BJ (cell line): ENCODE measurements around the gene C11orf52. TPM values are rescaled to one million over a fixed set of nuclear protein-coding genes. Genes with fewer than 3 reads are reported as not detected.

ENCODE experiments used
- CTCF ChIA-PET: fragments of 350-600 bp; formaldehyde crosslinking; extraction: SDS; loops from one replicate; lab custom pipeline; 2021; ENCODE audit warnings: antibody characterized with exemption, inconsistent platforms; lab: Yijun Ruan, JAX
- POLR2A ChIA-PET: fragments of 300-600 bp; sonication (Branson Sonifier 250); formaldehyde crosslinking; extraction: SDS; loops from one replicate; lab custom pipeline; 2021; ENCODE audit warnings: antibody characterized with exemption; lab: Charles Lee
- DNase-seq: peaks from one replicate; pipeline ENCODE4 v3.0.0-alpha.2; 2011; ENCODE audit warnings: low read depth
- H3K27me3 ChIP-seq: 2 replicates; pipeline ENCODE4 v1.6.0; 2011; ENCODE audit warnings: low read length; ENCODE audit not compliant: control insufficient read depth, insufficient read depth
- H3K36me3 ChIP-seq: 2 replicates; pipeline ENCODE4 v1.5.1; 2011; ENCODE audit warnings: low read length; ENCODE audit not compliant: control insufficient read depth, insufficient read depth
- H3K4me3 ChIP-seq: 2 replicates; pipeline ENCODE4 v1.5.1; 2011; ENCODE audit warnings: low read depth, mild to moderate bottlenecking, control low read depth, low read length
- polyA plus RNA-seq: library from polyadenylated mRNA; depleted of rRNA; stranded (reverse); fragments of >200 nt; gene quantifications from 2 replicates; pipeline ENCODE4 v1.2.3, GENCODE V29; 2011; rRNA removed
- small RNA-seq: library from RNA; depleted of rRNA; stranded (forward); fragments of <200 nt; gene quantifications from one replicate; pipeline ENCODE3, GENCODE V24; 2012; ENCODE audit warnings: low replicate concordance, low read depth; ENCODE audit not compliant: insufficient read length
- TF ChIP-seq, protein P1 (sequence below): IDR thresholded peaks from 2 replicates; pipeline ENCODE4 v1.5.1; 2011; ENCODE audit warnings: low read depth, mild to moderate bottlenecking, control low read depth, inconsistent platforms, low read length, moderate library complexity; ENCODE audit not compliant: insufficient read depth

C11orf52 gene
- polyA plus RNA-seq, 1 experiment: 2.9 TPM

DNA sequence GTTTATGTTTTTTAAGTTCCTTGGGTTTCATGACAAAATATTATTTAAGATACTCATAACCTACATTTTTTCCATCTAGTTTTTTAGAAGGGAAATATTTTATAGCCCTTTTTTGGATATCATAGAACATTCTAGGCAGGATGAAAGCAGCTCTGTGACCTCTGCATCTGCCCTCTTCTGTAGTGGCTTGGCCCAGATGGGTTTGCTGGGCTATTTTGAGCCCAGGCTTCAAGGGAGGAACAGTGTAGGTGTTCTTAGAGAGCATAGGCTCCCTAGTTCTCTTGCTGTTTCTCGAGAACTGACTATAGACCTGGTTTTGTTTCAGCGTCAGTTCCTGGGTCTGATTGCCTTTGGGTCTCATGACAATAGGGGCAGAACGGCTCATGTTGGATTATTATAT lies 50.6 kb downstream of the C11orf52 start:
- H3K36me3 ChIP-seq: no peaks in the 10 kb centered on the region
- no peak for DNase-seq
- H3K4me3 ChIP-seq: no peak overlapping the region
- H3K27me3 ChIP-seq: no peaks in the 10 kb centered on the region
- CTCF ChIA-PET: no interaction called here
- TF ChIP-seq, protein P1, sequence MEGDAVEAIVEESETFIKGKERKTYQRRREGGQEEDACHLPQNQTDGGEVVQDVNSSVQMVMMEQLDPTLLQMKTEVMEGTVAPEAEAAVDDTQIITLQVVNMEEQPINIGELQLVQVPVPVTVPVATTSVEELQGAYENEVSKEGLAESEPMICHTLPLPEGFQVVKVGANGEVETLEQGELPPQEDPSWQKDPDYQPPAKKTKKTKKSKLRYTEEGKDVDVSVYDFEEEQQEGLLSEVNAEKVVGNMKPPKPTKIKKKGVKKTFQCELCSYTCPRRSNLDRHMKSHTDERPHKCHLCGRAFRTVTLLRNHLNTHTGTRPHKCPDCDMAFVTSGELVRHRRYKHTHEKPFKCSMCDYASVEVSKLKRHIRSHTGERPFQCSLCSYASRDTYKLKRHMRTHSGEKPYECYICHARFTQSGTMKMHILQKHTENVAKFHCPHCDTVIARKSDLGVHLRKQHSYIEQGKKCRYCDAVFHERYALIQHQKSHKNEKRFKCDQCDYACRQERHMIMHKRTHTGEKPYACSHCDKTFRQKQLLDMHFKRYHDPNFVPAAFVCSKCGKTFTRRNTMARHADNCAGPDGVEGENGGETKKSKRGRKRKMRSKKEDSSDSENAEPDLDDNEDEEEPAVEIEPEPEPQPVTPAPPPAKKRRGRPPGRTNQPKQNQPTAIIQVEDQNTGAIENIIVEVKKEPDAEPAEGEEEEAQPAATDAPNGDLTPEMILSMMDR: no peak
- POLR2A ChIA-PET: no interaction called here

DNA sequence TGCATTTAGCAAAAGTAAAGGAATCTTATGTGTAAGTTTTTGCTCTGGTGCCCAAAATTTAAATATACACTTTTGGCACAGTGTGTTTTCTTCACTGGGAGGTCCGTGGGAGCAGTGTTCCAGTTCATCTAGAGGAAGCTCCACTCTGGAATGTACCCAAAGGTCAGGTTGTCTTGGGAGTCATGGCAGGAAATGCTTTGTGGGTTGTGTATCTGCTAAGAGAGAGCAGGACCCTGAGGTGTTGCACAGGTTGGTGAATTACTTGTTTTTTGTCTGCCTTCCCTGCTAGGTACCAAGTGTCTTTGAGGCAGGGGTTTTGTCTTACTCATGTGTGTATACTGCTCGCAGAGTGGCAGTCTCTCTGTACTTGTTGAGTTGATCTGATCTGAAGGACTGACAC lies 55.7 kb downstream of the C11orf52 start:
- Histone ChIP-seq H3K36me3 (no peaks in the 10 kb centered on the region), H3K27me3 (no peaks in the 10 kb centered on the region), H3K4me3 (no peak overlapping the region)
- CTCF ChIA-PET: interaction anchor here (1.0 to 2.0 kb wide), 3 partner anchors 9 to 43 kb away, joined by 3 to 7 read pairs (median 3); no protein-coding TSS in a partner anchor
- no peak for DNase-seq
- TF ChIP-seq, protein P1: no peak
- POLR2A ChIA-PET: no interaction called here

DNA sequence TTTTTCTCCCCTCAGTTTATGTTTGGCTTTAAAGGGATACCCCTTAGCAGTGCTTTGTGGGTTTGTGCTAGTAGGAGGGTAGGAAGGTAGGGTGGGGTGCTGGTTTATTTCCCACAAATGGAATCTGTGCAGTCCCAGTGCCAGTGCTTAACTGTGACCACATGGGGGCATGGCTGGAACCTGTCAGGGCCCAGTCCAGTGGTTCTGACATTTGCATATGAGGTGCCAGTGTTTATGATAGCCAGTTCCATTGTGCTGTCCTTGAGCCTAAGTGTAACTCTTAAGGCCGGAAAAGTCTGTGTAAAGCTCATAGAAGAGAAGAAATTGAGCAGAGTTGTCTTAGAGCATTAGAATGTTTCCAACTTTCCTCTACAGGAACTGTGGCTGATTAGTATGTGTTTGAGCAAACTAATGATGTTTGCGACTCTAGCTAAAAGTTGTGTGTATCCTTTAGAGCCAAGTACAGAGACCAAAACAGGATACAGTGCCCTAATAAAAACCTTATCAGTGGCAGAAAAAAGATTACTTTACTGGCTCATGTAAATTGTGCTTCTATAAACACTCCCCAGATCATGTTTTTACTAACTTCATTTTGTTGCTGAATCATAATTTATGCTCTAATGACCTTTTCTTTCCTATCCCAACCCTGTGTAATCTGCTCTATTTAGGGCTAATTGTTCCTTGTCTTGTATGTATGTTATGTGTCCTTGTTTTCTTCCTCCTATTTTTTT lies 56.5 kb downstream of the C11orf52 start:
- Histone ChIP-seq H3K27me3 (no peaks in the 10 kb centered on the region), H3K36me3 (no peaks in the 10 kb centered on the region), H3K4me3 (no peak overlapping the region)
- ChIA-PET POLR2A (no interaction called here), CTCF (interaction anchor here (1.0 to 2.0 kb wide), 5 partner anchors 10 to 52 kb away, joined by 3 to 7 read pairs (median 3); no protein-coding TSS in a partner anchor)
- DNase-seq: no peak
- TF ChIP-seq, protein P1: peak; percentile 35

DNA sequence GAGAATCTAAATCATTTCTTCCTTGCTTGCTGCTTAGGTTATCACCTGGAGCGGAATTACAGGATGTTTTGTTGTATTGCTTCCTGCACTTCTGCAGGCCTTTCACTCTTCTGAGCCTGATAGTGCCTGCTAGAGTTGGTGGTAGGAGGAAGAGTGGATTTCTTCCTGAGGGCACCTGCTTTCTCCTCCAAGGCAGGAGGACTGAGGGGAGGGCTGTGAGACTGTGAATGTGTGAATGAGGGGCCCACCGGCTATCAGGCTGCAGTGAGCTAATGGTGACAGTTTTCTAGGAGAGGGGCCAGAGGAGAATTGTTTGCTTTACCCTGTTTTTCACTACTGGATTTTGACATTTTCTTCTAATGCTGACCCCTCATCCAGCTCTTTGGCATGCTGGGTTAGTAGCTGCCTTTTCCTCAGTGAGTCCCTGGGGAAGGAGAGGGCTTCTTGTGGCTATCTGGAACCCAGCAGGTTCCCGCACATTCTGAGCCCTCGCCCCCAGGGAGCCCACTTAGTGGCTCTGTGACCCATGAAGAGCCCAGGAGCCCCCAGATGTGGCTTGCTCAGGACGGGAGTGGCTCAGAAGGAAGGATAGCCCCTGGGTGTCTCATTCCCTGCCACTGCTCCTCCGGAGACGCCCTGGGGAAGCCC lies 57.5 kb downstream of the C11orf52 start:
- ChIA-PET POLR2A (no interaction called here), CTCF (interaction anchor here (1.0 to 1.9 kb wide), 4 partner anchors 14 to 36 kb away, joined by 3 to 5 read pairs (median 3); no protein-coding TSS in a partner anchor)
- no peaks in the 10 kb centered on the region for H3K27me3 ChIP-seq
- DNase-seq: no peak
- H3K4me3 ChIP-seq: no peak overlapping the region
- TF ChIP-seq, protein P1: no peak
- peaks cover 2% of the 10 kb centered on the region for H3K36me3 ChIP-seq

Small RNA genes within 50 kb of the gene (small RNA-seq; reads per million reads assigned to genes)
- gene C11orf52 (not detected), gene RNA5SP351 (not detected), gene RPL37AP8 (not detected)

Other genes starting within 250 kb of the C11orf52 start
- gene PPP2R1B, start 152.5 kb upstream of the C11orf52 start, polyA plus RNA-seq: 20.7 and 32.5 TPM in 2 replicates
- gene ALG9, start 47.3 kb upstream of the C11orf52 start, polyA plus RNA-seq: 23.7 and 38.2 TPM in 2 replicates
- 0.81 and 1.2 TPM in 2 replicates for gene FDXACB1, start 39.7 kb upstream of the C11orf52 start, polyA plus RNA-seq
- 16.6 and 33.0 TPM in 2 replicates for gene CFAP68, start 39.4 kb upstream of the C11orf52 start, polyA plus RNA-seq
- 76.7 and 83.6 TPM in 2 replicates for gene CRYAB, start 7.1 kb upstream of the C11orf52 start, polyA plus RNA-seq
- gene HSPB2, start 6.2 kb upstream of the C11orf52 start, polyA plus RNA-seq: 2.5 and 4.0 TPM in 2 replicates
- 13.5 and 13.9 TPM in 2 replicates for gene DIXDC1, start 18.4 kb downstream of the C11orf52 start, polyA plus RNA-seq
- gene DLAT, start 106.5 kb downstream of the C11orf52 start, polyA plus RNA-seq: 19.8 and 24.3 TPM in 2 replicates
- gene PIH1D2, start 155.1 kb downstream of the C11orf52 start, polyA plus RNA-seq: 0.82 and 1.7 TPM in 2 replicates
- 8.6 and 15.9 TPM in 2 replicates for gene NKAPD1, start 155.4 kb downstream of the C11orf52 start, polyA plus RNA-seq
- 112 and 118 TPM in 2 replicates for gene TIMM8B, start 167.8 kb downstream of the C11orf52 start, polyA plus RNA-seq
- gene SDHD, start 168.0 kb downstream of the C11orf52 start, polyA plus RNA-seq: 131 and 207 TPM in 2 replicates
- gene IL18, start 245.2 kb downstream of the C11orf52 start, polyA plus RNA-seq: 1.5 and 2.7 TPM in 2 replicates
- not detected in 2 replicates for gene TEX12, start 248.5 kb downstream of the C11orf52 start, polyA plus RNA-seq